ENCODE measurements around the gene TP53I11.

- TF ChIP-seq POLR2AphosphoS5 (IDR thresholded peaks at IDR 0.05; ENCODE audit: low read depth, low read length) (no peak), POLR2A (IDR thresholded peaks at IDR 0.05; ENCODE audit: low read depth, low read length) (no peak), TAF1 (IDR thresholded peaks at IDR 0.05; ENCODE audit: borderline replicate concordance, low read depth, low read length) (no peak)
Measured at GRCh38 chr11:44945666-44946065, 5.0 kb downstream of the TP53I11 start.
